ENCODE results near the gene SLC8A3.

GRCh38 chr14:70148911-70149595 lies 39.7 kb downstream of the SLC8A3 start:
- TF ChIP-seq CTCF (IDR thresholded peaks at IDR 0.05) (no peak), POLR2A (IDR thresholded peaks at IDR 0.05) (no peak), POLR2AphosphoS5 (IDR thresholded peaks at IDR 0.05; ENCODE audit: insufficient read depth in 1 of 2, low read depth in 1 of 2) (no peak)
